Retinal pigment epithelial cell (primary cell): ENCODE results near the gene AP3S2.

Experiments
- DNase-seq: peaks from one replicate; pipeline ENCODE4 v3.0.0-alpha.2; 2010; ENCODE audit warnings: low read depth
- H3K4me3 ChIP-seq: 2 replicates; pipeline ENCODE4 v1.5.1; 2011; ENCODE audit warnings: mild to moderate bottlenecking, low read length, control low read depth, moderate library complexity
- TF ChIP-seq, protein P1 (sequence below): conservative IDR thresholded peaks from 2 replicates; pipeline ENCODE4 v1.5.1; 2011; ENCODE audit warnings: low read depth, low read length, control low read depth, inconsistent platforms

The AP3S2 gene

DNA sequence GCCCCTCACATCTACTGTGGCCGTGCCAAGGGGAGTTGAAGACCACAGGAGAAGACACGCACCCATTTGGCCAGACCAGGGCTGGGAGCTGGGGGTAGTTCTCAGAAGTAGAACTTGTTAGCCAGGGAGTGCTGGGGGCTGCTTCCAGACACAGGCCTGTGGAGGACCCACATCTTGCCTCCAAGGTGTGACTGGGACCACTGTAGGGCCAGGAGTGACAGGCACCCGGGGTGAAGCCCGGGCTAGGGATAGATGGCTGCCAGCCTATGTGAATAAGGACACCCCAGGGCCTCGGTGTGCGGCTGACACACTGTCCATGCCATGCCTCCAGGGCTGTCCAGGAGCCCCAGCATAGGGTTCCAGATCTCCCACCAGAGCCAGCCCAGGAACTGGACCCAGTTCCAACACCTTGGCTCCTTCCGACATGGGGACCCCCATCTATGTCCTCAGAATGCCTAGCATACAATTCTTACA is 80.9 kb downstream of the AP3S2 start:
- TF ChIP-seq, protein P1, sequence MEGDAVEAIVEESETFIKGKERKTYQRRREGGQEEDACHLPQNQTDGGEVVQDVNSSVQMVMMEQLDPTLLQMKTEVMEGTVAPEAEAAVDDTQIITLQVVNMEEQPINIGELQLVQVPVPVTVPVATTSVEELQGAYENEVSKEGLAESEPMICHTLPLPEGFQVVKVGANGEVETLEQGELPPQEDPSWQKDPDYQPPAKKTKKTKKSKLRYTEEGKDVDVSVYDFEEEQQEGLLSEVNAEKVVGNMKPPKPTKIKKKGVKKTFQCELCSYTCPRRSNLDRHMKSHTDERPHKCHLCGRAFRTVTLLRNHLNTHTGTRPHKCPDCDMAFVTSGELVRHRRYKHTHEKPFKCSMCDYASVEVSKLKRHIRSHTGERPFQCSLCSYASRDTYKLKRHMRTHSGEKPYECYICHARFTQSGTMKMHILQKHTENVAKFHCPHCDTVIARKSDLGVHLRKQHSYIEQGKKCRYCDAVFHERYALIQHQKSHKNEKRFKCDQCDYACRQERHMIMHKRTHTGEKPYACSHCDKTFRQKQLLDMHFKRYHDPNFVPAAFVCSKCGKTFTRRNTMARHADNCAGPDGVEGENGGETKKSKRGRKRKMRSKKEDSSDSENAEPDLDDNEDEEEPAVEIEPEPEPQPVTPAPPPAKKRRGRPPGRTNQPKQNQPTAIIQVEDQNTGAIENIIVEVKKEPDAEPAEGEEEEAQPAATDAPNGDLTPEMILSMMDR, result no peak
- H3K4me3 ChIP-seq, result no peak overlapping the region
- no peak for DNase-seq

DNA sequence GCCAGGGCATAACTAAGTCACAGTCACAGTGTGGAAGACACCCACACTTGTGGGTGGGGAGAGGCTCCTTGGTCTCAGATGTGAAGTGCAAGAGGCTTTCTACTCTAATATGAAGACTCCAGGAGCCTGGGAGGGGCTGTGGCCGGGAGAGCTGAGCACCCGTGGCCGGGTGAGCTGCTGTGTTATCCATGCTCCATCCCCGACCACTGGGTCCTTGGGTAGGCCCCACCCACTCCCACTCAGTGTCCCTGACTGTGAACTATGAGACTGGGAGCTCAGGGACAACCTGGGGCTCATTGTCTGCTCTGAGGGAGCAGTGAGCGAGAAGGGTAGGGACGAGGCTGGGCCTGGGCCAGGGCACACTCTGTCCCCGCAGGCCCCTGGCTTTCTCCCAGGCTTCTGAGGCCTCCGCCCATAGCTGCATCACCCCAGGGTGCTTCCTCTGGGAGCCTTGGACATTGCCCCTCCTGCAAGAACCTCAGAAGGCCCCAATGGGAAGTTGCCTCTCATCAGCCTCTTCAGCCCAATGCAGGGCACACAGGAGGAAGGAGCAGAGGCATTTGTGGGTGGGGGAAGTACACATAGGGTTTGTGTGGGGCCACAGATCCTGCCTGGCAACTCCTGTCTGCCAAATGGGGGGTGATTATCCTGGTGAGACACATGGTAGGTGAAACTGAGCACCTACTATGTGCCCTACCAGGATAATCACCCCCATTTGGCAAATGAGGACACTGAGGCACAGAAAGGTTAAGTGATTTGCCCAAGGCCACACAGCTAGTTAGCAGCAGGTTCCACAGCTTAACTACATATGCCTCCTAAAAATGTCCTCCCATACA is 81.6 kb downstream of the AP3S2 start:
- no peak overlapping the region for H3K4me3 ChIP-seq
- TF ChIP-seq, protein P1, result no peak
- DNase-seq, result no peak

DNA sequence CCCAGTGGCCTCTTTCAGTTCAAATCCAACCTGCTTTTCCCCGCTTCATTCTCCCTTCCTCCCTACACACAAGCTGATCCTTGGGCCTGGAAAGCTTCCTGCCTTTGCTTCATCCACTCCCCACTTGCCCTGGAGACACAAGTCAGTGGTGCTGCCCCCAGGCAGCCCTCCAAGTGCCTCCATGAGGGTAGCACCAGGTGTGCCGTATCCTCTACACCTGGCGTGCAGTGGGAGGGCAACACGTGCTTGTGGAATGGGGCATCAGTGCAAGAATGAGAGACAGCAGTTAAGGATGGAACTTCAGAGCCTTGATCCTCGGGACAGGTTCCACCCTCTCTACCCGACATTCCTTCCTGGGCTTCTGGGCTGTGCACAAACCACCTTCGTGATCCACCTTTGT is 83.0 kb downstream of the AP3S2 start:
- TF ChIP-seq, protein P1, result no peak
- H3K4me3 ChIP-seq, result no peak overlapping the region
- no peak for DNase-seq

DNA sequence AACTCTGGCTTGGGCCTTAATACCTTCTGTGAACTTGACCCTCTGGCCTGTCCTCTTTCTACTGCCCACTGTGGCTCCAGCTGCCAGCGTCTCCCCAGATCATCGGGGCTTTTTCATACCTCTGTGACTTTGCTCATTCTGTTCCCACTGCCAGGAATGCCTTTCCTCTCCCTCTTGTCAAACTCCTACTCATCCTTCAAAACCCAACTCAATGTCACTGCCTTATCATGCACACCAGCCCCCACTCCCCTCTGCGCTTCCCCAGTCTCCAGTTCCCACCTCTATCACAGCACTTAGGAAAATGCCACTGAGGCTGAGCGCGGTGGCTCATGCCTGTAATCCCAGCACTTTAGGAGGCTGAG is 84.0 kb downstream of the AP3S2 start:
- no peak for DNase-seq
- no peak overlapping the region for H3K4me3 ChIP-seq
- TF ChIP-seq, protein P1, result no peak

- H3K4me3 ChIP-seq, result no peak overlapping the region
- TF ChIP-seq, protein P1, result no peak
- no peak for DNase-seq
Measured at GRCh38 chr15:89809093-89809786, 84.6 kb downstream of the AP3S2 start.

DNA sequence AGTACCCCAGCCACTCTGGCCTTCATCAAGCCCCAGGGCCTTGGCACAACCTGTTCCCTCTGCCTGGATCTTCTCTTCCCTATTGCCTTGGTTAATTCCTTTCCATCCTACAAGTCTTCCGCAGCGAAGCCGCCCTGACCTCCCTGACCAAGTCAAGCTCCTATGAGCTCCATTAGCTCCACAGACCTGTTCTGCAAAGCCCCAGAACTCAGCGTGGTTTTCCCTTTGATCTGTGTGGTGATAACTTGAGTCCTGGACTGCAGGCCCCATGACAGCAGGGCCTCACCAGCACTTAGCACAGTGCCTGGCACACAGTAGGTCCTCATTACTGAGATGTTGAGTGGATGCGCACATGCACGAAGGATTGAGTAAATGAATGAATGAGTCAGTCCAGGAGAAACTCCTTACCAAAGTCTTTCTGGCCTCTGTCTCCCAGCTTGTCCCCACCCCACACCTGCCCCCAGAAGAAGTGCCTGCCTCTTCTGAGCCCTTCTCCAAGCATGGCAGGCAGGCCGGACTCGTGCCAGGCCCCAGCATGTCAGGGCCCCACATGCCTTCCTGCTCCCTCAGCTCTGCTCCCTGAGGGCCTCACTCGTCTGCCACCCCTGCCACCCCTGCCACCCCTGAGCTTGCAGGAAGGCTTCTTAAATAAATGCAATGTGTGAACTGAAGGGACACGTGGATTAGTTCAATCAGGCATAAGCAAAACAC is 85.5 kb downstream of the AP3S2 start:
- H3K4me3 ChIP-seq, result no peak overlapping the region
- DNase-seq, result no peak
- TF ChIP-seq, protein P1, result no peak
